SK-N-SH treated with all-trans-retinoic acid at 6 μM for 48 hours (cell line): ENCODE results near the gene VPS4B.

Source experiments
- BACH2 ChIP-seq: fragments of 250-450 bp; sonication (Bioruptor Pico); IDR thresholded peaks from 2 replicates; pipeline ENCODE4 v1.9.0; 2021; ENCODE audit warnings: mild to moderate bottlenecking, borderline replicate concordance
- CSDC2 ChIP-seq: fragments of 250-450 bp; sonication (Bioruptor Pico); IDR thresholded peaks from 2 replicates; pipeline ENCODE4 v1.5.0; 2020; ENCODE audit warnings: mild to moderate bottlenecking, moderate library complexity
- ESRRG ChIP-seq: fragments of 250-450 bp; sonication (Bioruptor Pico); IDR thresholded peaks from 2 replicates; pipeline ENCODE4 v1.6.1; 2021; ENCODE audit warnings: mild to moderate bottlenecking
- GLIS3 ChIP-seq: fragments of 250-450 bp; sonication (Bioruptor Pico); IDR thresholded peaks from 2 replicates; pipeline ENCODE4 v1.5.0; 2020; ENCODE audit warnings: mild to moderate bottlenecking, moderate library complexity
- ISL1 ChIP-seq: fragments of 250-450 bp; sonication (Bioruptor Pico); IDR thresholded peaks from 2 replicates; pipeline ENCODE4 v2.1.2; 2022; ENCODE audit warnings: mild to moderate bottlenecking, moderate library complexity
- PPARA ChIP-seq: fragments of 250-450 bp; sonication (Bioruptor Pico); IDR thresholded peaks from 2 replicates; pipeline ENCODE4 v1.5.0; 2020; ENCODE audit warnings: mild to moderate bottlenecking, borderline replicate concordance
- RARB ChIP-seq: fragments of 250-450 bp; sonication (Bioruptor Pico); IDR thresholded peaks from 2 replicates; pipeline ENCODE4 v1.8.0; 2021; ENCODE audit warnings: mild to moderate bottlenecking, moderate library complexity
- TCF4 ChIP-seq: fragments of 250-450 bp; sonication (Bioruptor Pico); IDR thresholded peaks from 2 replicates; pipeline ENCODE4 v1.8.0; 2021; ENCODE audit warnings: mild to moderate bottlenecking, moderate library complexity, borderline replicate concordance
- TOX ChIP-seq: fragments of 250-450 bp; sonication (Bioruptor Pico); IDR thresholded peaks from 2 replicates; pipeline ENCODE4 v1.8.0; 2021; ENCODE audit warnings: mild to moderate bottlenecking, moderate library complexity, borderline replicate concordance
- ZFP30 ChIP-seq: fragments of 450-650 bp; formaldehyde crosslinking; IDR thresholded peaks from 2 replicates; pipeline ENCODE4 v1.5.0; 2022; ENCODE audit warnings: mild to moderate bottlenecking, moderate library complexity
- ZNF565 ChIP-seq: fragments of 450-650 bp; formaldehyde crosslinking; conservative IDR thresholded peaks from 2 replicates; pipeline ENCODE4 v1.5.0; 2020; ENCODE audit warnings: low read depth, mild to moderate bottlenecking, moderate library complexity
- TF ChIP-seq, protein P1 (sequence below): fragments of 250-450 bp; sonication (Bioruptor Pico); IDR thresholded peaks from 2 replicates; pipeline ENCODE4 v1.5.1; 2020; ENCODE audit warnings: low read depth, mild to moderate bottlenecking, moderate library complexity
- TF ChIP-seq, protein P2 (sequence below): fragments of 250-450 bp; sonication (Bioruptor Pico); IDR thresholded peaks from 2 replicates; pipeline ENCODE4 v1.8.0; 2020; ENCODE audit warnings: mild to moderate bottlenecking, moderate library complexity, borderline replicate concordance

DNA sequence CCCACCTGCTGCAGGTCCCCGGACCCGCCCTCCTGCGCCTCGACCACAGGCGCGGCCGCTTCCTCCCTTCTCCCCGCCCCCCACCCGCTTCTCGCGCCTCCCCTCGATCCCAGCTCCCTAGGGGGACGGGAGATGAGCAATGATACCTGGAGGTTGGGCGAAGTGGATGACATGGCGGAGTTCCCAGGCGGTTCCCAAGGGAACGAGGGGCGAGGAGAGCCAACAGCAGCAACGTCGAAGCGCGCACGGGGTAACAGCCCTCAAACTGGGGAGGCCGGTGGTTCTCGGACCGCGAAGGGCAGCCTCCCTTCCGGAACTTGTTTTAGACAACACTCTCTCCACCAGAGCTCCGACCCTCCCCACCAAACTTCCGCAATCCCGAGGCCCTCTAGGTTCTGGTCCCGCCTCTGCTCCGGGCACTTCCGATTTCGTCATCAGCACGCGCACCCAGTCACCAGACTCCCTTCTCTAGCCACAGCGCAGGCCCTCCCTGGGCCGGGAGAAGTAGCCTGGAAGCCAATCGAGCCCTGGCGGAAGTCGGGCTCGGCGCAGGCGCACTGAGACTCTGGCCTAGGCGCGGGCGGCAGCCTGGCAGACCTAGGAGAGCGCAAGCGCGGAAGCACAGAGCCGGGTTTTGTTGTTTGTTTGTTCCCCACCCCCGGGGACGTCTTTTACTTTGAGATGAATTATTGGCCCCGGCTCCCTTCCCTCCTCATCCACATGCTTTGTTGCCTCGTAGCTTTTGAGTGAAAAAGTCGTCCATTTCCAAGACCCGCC lies at the start of gene VPS4B:
- no peak for TF ChIP-seq ESRRG
- no peak for TF ChIP-seq ZNF565 (CRISPR knock-in tag)
- no peak for TF ChIP-seq ISL1 (CRISPR knock-in tag)
- TF ChIP-seq RARB (CRISPR knock-in tag), result no peak
- TF ChIP-seq TCF4 (CRISPR knock-in tag), result no peak
- TF ChIP-seq PPARA (CRISPR knock-in tag), result no peak
- TF ChIP-seq TOX, result no peak
- no peak for TF ChIP-seq BACH2 (CRISPR knock-in tag)
- no peak for TF ChIP-seq ZFP30 (CRISPR knock-in tag)
- TF ChIP-seq, protein P1, sequence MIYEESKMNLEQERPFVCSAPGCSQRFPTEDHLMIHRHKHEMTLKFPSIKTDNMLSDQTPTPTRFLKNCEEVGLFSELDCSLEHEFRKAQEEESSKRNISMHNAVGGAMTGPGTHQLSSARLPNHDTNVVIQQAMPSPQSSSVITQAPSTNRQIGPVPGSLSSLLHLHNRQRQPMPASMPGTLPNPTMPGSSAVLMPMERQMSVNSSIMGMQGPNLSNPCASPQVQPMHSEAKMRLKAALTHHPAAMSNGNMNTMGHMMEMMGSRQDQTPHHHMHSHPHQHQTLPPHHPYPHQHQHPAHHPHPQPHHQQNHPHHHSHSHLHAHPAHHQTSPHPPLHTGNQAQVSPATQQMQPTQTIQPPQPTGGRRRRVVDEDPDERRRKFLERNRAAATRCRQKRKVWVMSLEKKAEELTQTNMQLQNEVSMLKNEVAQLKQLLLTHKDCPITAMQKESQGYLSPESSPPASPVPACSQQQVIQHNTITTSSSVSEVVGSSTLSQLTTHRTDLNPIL, result no peak
- no peak for TF ChIP-seq GLIS3
- TF ChIP-seq, protein P2, sequence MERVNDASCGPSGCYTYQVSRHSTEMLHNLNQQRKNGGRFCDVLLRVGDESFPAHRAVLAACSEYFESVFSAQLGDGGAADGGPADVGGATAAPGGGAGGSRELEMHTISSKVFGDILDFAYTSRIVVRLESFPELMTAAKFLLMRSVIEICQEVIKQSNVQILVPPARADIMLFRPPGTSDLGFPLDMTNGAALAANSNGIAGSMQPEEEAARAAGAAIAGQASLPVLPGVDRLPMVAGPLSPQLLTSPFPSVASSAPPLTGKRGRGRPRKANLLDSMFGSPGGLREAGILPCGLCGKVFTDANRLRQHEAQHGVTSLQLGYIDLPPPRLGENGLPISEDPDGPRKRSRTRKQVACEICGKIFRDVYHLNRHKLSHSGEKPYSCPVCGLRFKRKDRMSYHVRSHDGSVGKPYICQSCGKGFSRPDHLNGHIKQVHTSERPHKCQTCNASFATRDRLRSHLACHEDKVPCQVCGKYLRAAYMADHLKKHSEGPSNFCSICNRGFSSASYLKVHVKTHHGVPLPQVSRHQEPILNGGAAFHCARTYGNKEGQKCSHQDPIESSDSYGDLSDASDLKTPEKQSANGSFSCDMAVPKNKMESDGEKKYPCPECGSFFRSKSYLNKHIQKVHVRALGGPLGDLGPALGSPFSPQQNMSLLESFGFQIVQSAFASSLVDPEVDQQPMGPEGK, result no peak
- no peak for TF ChIP-seq CSDC2 (CRISPR knock-in tag)
